SU-DHL-6 (cell line): Measurements from ENCODE around the gene SOX4.

Experiments used
- CTCF ChIP-seq: fragments of 200-600 bp; sonication (generic); IDR thresholded peaks from one replicate; pipeline ENCODE4 v1.5.1; 2017; ENCODE audit warnings: antibody characterized with exemption, mild to moderate bottlenecking, low read length, moderate library complexity; ENCODE audit not compliant: insufficient read depth, poor library complexity, severe bottlenecking
- EZH2phosphoT487 ChIP-seq: fragments of 200-600 bp; sonication (generic), shearing (Covaris generic); conservative IDR thresholded peaks from 2 replicates; pipeline ENCODE4 v1.6.1; 2018; ENCODE audit warnings: mild to moderate bottlenecking, antibody characterized with exemption, low read length, moderate library complexity, mixed read lengths

DNA sequence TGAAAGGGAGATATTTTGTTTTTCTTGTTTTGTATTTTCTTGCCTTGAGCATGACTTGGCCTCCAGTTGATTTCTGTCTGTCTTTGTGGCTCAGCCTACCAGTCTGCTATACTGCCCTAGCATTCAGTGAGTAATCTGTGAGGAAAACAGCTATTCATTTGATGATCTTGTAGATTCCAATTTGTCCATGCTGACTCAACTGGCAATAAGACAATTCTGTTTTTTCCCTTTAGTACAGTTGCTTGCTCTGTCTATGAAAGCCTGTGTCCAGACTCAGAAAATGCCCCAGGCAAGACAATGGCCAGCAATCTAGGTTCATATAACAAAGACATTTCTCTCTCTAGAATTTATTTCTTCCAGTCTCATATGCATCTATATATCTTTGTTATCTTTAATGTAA is 10.9 kb upstream of the SOX4 start:
- TF ChIP-seq CTCF (no peak), EZH2phosphoT487 (no peak)
